ENCODE measurements around the gene KIF3B. TPM values are rescaled to one million over a fixed set of nuclear protein-coding genes. Genes with fewer than 3 reads are reported as not detected.

Gene KIF3B
- total RNA-seq, 1 donor from 2014 or later = 9.9 TPM

DNA sequence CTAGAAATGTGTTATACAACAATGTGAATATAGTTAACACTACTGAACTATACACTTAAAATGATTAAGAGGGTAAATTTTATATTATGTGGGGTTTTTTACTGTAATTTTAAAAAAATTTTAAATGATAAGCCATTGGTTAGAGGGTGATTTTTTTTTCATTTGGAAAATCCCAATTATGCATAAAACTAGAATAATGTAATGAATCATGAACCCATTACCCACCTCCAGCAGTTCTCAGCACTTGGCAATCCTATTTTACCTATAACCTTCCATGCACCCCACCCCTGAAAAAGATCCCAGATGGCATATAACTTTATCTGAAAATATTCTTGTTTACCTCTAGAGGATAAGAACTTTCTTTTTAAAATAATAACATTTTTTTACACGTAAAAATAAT is 13.7 kb downstream of the KIF3B start:
- Histone ChIP-seq H3K27ac (replicated peaks) (no peak overlapping the region), H3K36me3 (no peaks in the 10 kb centered on the region), H3K9me3 (replicated peaks) (no peaks in the 10 kb centered on the region), H3K27me3 (ENCODE audit: low read depth) (no peaks in the 10 kb centered on the region), H3K4me1 (peaks cover 10% of the 10 kb centered on the region), H3K4me3 (no peak overlapping the region)
- TF ChIP-seq, protein P1, sequence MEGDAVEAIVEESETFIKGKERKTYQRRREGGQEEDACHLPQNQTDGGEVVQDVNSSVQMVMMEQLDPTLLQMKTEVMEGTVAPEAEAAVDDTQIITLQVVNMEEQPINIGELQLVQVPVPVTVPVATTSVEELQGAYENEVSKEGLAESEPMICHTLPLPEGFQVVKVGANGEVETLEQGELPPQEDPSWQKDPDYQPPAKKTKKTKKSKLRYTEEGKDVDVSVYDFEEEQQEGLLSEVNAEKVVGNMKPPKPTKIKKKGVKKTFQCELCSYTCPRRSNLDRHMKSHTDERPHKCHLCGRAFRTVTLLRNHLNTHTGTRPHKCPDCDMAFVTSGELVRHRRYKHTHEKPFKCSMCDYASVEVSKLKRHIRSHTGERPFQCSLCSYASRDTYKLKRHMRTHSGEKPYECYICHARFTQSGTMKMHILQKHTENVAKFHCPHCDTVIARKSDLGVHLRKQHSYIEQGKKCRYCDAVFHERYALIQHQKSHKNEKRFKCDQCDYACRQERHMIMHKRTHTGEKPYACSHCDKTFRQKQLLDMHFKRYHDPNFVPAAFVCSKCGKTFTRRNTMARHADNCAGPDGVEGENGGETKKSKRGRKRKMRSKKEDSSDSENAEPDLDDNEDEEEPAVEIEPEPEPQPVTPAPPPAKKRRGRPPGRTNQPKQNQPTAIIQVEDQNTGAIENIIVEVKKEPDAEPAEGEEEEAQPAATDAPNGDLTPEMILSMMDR (IDR thresholded peaks at IDR 0.05; ENCODE audit: borderline replicate concordance) = no peak
- no peak for DNase-seq
- intact Hi-C loops (cut with micrococcal nuclease) = no loop called here

DNA sequence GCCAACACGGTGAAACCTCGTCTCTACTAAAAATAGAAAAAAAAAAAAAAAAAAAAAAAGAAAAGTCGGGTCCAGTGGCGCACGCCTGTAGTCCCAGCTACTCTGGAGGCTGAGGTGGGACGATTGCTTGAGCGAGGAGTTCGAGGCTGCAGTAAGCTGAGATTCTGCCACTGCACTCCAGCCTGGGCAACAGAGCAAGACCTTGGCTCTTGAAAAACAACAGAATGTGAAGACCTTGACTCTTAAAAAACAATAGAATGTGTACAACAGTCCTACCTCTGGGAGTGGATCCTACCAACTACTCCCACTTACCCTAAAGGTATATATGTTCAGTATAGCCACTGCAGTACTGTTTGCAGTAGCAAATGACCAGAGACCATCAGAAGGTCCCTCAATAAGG is 15.1 kb downstream of the KIF3B start:
- TF ChIP-seq, protein P1 (IDR thresholded peaks at IDR 0.05; ENCODE audit: borderline replicate concordance) = no peak
- Histone ChIP-seq H3K4me3 (no peak overlapping the region), H3K27ac (replicated peaks) (no peak overlapping the region), H3K36me3 (no peaks in the 10 kb centered on the region), H3K27me3 (ENCODE audit: low read depth) (no peaks in the 10 kb centered on the region), H3K4me1 (peaks cover 13% of the 10 kb centered on the region), H3K9me3 (replicated peaks) (no peaks in the 10 kb centered on the region)
- intact Hi-C loops (cut with micrococcal nuclease) = no loop called here
- DNase-seq = no peak

DNA sequence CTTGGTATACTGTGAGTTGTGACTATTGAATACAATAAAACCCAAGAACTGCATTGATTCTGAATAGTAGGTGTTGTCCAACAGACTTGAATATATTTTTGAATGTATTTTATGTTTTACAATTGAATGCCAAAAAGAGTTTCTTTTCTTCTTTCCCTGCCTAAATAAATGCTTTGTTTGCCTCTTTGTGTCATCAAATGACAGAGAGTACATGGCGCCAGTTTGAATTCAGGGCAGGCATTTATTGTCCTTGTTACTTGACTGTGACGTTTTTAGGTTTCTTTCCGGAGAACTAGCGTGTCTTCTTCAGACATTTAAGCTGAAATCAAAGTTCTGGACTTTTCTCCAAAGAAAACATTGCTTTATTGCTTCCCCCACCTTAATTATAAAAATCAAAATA is 16.6 kb downstream of the KIF3B start:
- Histone ChIP-seq H3K27ac (replicated peaks) (no peak overlapping the region), H3K4me1 (peaks cover 15% of the 10 kb centered on the region), H3K27me3 (ENCODE audit: low read depth) (no peaks in the 10 kb centered on the region), H3K9me3 (replicated peaks) (no peaks in the 10 kb centered on the region), H3K4me3 (no peak overlapping the region), H3K36me3 (no peaks in the 10 kb centered on the region)
- intact Hi-C loops (cut with micrococcal nuclease) = no loop called here
- TF ChIP-seq, protein P1 (IDR thresholded peaks at IDR 0.05; ENCODE audit: borderline replicate concordance) = no peak
- no peak for DNase-seq

DNA sequence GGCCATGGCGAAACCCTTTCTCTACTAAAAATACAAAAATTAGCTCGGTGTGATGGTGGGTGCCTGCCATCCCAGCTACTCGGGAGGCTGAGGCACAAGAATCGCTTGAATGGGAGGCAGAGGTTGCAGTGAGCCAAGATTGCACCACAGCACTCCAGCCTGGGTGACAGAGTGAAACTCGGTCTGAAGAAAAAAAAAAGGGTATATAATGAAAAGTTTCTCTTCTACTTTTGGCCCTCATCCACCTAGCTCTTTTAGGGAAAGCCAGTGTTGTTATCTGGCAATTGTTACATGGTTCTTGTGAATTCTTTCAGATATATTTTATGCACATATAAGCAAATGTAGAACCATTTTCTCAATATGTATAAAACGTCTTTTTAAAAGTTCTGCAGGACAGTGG is 19.0 kb downstream of the KIF3B start:
- no peaks in the 10 kb centered on the region for H3K9me3 ChIP-seq (replicated peaks)
- TF ChIP-seq, protein P1 (IDR thresholded peaks at IDR 0.05; ENCODE audit: borderline replicate concordance) = no peak
- H3K36me3 ChIP-seq = no peaks in the 10 kb centered on the region
- H3K27me3 ChIP-seq (ENCODE audit: low read depth) = no peaks in the 10 kb centered on the region
- no peak for DNase-seq
- H3K4me1 ChIP-seq = peaks cover 15% of the 10 kb centered on the region
- intact Hi-C loops (cut with micrococcal nuclease) = no loop called here
- no peak overlapping the region for H3K27ac ChIP-seq (replicated peaks)
- H3K4me3 ChIP-seq = no peak overlapping the region

DNA sequence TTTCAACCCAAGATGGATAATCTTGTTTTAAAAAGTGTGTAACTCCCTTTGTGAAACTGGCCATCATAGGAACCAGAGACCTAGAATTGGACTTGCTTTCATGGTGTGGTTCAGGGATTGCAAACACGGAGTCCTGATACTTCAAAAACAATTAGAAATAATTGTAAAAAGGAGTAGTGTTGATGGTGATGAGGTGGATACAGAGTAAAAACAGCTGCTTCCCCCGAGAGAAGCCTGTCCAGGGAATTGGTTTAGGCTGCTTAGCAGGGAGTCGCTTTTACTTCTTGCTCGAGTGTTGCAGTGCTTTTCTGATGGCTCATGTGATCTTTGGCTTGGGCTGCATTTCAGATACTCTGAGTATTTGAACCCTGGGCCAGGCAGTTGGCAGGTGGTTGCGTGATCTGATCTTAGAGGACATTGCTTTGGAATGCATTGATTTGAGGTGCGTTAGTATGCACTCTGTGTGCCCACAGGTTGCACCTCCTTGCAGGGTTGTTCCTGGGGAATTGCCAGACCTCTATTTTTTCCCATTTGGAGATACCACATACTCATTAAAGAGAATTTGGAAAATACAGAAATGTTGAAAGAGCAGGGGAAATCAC is 19.5 kb downstream of the KIF3B start:
- no peak overlapping the region for H3K27ac ChIP-seq (replicated peaks)
- TF ChIP-seq, protein P1 (IDR thresholded peaks at IDR 0.05; ENCODE audit: borderline replicate concordance) = no peak
- intact Hi-C loops (cut with micrococcal nuclease) = no loop called here
- H3K36me3 ChIP-seq = no peaks in the 10 kb centered on the region
- H3K27me3 ChIP-seq (ENCODE audit: low read depth) = no peaks in the 10 kb centered on the region
- H3K4me1 ChIP-seq = peaks cover 15% of the 10 kb centered on the region
- no peaks in the 10 kb centered on the region for H3K9me3 ChIP-seq (replicated peaks)
- no peak overlapping the region for H3K4me3 ChIP-seq
- DNase-seq = no peak

Measured in left ventricle myocardium inferior (tissue), 1 donor.